GM19324 (cell line): Measurements from ENCODE around the gene ELMO1.

Experiments used
- ATAC-seq: cut with Tn5 transposase; IDR thresholded peaks from one replicate; pipeline ENCODE4 v1.9.1; 2021; ENCODE audit warnings: mild to moderate bottlenecking, moderate library complexity; ENCODE audit not compliant: unreplicated experiment, low FRiP score

The ELMO1 gene

DNA sequence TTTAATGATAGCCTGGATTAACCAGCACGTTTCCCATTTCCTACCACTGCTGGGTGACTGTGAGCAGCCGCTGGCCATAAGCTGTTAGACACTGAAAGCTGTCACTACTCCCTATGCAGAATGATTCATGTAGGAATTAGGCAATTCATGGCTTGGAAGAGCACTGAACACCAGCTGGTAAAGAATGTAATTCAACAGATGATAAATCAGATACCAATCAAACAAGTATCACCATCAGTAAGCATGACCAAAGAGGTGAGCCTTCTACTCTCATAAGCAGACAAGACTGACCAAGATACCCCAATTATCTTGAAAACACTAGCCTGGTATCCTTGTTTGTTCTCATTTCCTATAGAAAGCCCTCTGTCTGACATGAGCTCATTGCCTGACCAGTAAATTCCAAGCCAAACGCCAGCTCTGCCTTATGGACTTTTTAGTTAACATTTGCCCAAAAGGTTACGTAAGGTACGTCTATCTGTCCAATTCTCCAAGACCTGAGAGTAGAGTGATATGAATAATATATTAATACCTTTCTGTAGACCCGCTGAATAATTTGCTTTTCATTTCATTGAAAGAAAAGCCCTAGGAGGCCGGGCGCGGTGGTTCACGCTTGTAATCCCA lies 127.7 kb downstream of the ELMO1 start:
- no peak for ATAC-seq

DNA sequence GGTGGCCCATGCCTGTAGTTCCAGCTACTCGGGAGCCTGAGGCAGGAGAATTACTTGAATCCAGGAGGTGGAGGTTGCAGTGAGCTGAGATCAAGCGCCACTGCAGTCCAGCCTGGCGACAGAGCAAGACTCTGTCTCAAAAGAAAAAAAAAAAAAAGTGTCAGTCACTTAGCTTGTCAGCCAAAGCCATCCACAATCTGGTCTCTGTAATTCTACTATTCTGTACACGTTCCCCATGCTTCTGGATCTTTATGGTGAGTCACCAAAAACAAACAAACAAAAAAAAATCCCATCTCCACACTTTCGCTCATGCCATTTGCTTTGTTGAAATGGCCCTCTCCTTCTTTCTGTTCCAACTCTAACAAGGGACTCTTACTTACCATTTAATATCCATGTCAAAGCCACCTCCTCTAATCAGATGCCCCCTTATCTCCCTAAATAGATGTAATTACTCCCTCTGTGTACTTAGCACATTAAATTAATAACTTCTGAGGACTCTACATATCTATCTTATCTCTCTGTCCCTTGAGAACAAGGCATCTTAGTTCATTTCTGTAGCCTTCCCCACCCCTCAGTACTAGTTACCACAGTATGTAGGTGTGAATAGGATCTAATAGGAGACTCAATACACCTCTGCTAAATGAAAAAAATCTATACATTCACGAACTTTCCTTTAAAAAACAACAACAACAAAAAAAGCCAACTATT lies 128.4 kb downstream of the ELMO1 start:
- no peak for ATAC-seq

DNA sequence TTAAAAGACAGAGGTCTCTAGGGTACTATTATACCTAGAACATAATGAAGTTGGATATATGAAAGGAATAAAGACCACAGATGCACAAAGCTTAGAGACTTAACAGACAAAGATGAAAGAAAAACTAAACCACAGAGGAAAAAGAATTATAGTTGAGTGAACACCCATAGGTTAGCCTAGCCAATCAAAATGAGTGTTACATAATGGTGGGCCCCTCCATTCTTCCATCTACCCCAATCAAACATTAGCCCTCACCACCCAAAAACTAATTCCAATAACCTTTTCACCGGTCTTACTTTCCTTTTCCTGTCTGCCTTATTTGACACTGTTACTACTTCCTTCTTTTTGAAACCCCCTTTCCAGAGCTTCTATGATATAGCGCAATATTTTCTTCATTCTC lies 130.1 kb downstream of the ELMO1 start:
- no peak for ATAC-seq

DNA sequence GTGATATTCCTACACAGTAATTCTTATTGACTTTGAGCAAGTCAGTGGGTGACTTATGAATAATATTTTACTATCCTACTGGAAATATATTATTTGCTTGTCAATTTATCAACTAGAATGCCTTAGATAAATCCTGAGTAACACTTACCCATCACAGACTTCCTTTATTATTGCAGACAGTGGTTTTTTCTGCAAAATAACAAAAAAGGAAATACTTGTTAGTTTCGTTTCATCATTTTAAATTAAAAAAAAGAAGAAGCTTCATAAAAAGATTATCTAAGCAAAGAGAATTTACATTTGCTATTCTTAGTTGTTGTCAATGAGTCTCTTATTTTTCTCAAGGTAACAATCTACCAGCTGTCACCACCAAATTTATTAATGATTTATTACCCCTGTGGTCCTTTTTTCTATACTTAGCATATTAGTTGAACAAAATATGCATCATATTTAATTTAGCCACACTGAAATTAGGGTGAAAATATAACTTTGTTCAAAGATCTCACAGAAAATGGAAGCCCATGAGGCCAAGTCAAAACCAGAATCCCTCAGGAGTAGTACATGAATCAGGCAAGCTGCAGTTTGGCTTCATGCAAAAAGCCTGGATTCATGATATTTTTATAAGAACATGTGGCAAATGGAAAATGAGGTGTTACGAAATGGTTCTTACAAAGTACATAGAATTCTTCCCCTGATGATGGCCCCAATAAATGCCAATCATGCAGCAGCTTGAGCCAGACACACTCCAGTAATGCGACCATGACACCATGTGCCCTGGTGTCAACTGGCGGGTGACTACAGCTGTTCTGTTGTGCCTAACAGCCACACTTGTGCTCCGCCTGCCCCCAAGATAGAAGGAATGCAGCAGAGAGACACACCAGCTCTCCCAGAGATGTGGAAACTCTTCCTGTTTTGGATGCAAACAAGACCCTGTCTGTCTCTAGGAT lies 132.6 kb downstream of the ELMO1 start:
- ATAC-seq = no peak

DNA sequence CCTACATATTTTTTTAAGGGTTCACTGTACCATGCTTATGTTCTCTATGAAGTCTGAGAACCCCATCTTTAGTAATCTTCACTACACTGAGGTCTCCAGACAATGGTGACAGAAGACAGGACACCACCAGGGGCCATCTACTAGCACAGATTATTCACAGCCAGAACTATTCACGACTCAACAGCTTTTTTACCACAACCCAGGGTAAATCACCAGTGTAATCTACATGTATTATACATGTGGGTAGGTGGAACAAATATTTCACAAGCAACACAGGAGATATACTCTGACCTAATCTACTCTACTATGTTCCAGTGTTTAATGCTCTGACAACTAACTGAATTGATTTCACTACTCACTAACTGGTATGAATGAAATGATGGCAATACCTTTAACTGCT lies 136.1 kb downstream of the ELMO1 start:
- ATAC-seq = no peak

DNA sequence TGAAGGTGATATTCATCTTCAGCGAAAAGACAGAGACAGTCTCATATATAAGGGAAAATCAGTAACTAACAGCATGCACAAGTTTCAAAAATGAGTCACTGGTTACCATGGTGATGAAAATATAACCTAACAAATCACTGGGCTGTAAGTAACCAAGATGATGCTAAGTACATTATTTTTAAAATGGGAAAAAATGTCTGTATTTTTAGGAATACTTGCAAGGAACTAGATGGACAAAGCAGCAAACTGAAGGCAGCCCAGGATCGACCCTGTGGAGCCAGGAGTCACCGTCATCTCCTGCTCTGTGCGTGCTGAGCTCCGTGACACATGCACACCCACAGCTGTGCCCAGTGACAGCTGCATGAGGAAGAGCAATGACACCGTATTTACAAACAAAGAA lies 137.3 kb downstream of the ELMO1 start:
- ATAC-seq = no peak

DNA sequence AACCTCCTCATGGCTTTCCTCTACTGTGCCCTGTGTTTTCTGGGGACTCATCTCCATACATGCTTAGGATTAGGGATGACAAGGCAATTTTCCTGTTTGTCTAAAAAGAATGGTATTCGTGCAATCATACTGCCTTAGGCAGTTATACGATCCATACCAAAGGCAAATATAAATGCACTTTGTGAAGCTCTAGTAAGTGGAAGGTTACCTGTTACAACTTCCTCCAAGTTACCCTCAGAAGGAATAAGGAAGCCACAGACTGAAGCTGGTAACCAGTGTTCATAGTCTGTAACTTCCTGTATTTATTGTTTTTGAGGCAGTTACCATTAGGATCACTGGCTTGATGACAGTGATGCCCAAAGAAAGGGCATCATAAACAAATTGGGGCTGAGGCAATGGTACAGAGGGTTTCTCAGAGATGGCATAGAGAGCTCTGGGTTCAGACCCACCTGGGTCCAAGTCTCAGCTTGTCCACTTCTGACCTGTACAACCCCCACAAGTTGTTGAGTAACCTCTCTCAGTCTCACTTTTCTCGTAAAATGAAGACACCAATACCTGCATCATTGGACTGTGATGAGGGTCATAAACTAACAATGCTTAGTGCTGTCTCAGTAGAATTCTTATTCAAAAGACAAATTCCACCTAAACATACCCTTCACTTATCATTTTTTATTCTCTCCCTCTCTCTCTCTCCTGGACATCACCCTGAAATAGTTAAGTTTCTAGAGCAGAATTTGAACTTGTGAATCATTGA lies 138.2 kb downstream of the ELMO1 start:
- no peak for ATAC-seq

DNA sequence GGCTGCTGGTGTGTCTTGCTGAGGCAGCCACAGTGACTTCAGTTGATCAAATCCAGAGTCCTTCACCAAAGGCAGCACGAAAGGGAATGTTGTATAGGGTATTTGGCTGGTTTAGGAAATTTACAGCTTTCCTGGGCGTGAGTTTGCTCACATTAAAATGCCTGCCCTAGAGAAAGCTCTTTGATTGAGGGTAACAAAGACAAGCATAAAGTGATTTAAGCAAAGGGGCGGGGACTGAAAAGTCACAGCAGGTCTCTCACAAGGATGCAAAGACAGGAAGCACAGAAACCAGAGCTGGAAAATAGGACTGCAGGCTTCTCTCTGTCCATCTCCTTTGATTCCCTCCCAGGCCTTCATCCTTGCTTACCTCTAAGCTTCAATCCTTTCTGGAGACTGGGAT lies 139.2 kb downstream of the ELMO1 start:
- ATAC-seq = no peak

DNA sequence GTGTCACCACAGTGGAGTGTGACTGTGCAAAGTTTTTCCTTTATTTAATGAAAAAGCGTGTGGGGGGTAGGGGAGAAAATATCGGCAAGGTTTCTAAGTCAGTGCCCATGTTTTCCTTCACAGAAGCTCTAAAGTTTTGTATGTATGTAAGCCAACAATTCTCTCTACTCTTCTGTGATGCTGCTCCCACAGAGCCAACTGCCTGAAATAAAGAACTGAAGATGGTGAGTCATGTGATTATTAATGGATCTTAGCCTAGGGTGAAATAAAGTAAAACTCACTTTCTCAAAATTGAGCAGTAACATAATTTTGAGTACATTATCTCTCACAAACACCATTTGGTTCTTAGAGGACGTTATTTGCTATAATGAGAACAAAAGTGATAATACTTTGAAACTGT lies 143.7 kb downstream of the ELMO1 start:
- ATAC-seq = no peak

DNA sequence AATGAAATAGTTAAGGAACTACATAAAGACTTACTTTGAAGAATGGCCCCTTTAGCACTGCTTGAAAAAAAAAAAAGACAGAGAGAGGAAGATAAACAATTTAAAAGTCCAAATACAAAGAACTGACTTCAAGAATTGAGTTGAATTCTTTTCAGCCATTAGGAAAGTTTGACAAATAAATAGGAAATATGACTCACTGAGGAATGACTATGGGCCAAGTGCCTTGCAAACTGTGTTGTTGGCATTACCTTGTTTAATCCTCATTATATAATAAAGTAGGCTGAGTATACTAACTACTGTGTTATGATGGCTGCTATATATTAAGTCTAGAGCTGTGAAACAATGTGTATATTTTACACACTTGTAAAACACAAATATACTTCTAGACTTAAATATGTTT lies 151.1 kb downstream of the ELMO1 start:
- ATAC-seq = no peak

DNA sequence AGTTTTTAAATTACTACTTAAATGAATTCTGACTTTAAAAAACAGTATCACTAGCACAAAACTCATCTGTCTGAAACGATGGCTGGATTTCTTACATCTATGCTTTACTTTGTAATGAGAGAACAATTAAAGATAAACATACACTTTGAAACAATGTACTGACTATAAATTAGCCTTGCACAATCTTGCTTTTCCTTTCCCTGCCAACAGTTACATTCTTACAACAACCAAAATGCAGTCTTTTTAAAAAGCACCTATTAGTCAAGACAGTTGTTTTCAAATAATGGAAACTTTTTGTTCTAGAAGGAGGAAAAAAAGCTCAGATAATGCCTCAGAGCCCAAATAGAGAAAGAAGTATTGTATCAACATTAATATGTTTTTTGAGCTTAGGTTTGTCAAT lies 153.3 kb downstream of the ELMO1 start:
- ATAC-seq = no peak

DNA sequence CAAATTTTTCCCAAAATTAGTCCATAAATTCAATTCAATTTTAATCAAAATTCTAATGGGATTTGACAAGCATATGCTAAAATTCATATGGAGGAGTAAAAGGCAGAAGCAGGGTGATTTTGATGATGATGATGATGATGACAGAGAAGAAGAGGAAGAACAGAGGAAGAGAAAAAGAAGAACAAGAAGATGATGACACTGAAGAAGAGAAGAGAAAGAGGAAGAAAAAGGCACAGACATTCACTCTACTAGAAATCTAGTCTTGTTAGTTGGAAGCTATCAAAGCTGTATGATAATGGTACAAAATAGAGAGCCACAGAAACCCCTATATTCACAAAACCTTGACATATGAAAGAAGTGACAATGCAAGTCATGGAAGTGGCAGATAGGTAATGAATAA lies 157.9 kb downstream of the ELMO1 start:
- ATAC-seq = no peak

DNA sequence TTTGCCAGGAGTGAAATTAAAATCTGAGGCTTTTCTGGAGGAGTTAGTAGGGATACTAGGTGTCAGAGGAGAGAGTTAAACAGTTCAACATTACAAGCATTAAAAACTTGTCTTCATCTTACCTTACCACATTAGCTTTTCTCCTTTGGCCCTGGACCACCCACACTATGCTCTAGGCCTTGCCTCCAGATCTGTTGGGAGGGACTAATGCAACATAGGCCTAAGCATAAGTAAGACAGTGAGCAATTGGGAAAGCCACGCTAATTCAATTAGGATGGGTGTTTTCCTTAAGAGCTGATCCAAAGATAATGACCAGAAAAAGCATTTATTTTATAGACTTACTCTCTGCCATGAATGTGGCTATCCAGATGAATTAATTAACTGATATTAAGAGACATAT lies 158.9 kb downstream of the ELMO1 start:
- ATAC-seq = no peak

DNA sequence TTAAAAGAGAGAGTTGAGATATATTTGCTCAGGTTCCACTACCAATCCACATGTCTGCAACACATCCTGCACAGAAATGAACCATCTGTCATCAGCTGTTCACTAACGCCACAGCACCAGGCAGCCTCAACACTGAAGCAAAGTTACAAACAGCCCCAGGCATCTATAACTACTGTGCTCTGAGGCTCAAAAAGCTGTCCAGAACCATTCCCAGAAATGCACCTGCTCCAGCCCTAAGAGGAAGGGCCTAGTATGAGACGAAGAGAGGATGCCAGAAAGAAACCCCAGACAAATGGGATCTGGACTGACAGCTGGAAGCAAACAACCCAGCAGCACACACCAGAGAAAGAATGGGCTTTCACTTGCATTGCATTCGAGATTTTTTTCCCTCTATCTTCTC lies 159.3 kb downstream of the ELMO1 start:
- ATAC-seq = no peak

DNA sequence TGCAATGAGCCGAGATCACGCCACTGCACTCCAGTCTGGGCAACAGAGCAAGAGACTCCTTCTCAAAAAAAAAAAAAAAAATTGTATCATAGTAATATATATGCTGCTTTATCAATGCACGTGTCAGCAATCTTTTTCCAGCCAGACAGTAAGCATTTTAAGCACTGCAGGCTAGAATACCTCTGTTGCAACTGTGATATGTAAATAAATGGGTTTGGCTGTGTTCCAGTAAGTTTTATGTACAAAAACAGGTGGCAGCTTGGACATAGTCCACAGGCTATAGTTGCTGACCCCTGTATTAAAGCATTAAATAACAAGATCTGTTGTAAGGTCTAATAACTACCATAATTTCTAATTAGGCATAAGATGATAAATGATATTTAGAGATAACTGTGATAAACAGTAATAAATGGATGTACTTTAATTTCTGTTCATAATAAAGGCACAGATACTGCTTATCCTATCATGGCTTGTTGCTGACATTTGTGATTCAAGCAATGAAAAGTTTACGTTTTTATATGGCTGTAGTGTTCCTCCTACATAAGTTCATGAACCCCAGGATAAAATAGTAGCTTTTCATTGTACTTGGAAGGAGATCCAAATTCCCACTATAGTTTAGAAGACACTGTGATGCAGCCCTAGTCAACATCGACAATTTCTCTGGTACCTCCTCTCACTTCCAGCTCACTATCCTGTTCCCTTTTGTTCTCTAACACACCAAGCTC lies 161.4 kb downstream of the ELMO1 start:
- no peak for ATAC-seq

DNA sequence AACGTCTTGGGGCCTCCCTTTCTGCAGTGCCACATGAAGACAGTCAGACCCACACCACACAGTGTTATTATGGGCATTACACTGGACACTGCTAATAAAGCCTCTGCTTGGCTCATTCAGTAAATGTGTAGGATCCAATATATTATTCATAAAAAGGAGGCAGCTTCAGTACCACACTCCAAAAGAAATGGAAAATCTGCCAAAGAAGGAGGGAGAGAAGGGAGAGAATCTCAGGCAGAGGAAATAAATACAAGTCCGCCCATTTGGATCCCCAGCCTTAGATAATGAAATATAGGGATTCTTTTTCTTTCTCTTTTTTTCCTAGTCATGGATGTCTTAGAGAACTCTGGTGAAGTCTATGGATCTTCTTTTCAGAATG lies 162.2 kb downstream of the ELMO1 start:
- ATAC-seq = no peak

DNA sequence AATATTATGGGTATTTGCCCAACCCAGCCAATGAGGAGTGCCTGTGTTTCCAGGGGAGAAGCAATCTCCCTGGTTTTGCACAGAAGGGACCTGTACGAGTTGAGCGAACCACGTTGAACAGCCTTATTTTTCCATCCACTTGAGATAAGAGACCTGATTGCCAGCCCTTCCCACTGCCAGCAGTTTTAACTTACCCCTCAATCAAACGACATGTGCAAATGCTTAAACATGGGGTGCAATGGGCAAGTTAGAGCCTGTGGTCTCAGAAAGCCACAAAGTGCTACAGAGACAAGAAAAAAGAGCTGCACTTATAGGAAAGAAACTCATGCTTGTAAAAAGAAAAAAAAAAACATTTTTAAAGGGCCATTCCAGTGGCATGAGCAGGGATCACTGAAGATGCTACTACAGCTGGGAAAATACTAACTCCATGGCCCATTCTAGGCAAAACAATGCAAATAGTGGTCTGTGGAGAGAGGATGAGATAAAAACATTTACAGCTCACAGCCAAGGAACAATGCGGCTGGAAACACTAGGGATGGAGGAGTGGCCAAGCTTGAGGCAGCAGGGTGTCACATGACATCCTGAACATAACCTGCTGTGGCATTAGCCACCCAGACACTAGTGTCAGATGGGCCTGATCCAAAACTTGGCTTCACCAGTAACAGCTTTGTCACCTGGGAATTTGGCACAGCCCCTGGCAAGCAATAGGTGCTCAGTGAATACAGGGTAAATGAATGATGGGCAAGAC lies 162.8 kb downstream of the ELMO1 start:
- ATAC-seq = no peak

DNA sequence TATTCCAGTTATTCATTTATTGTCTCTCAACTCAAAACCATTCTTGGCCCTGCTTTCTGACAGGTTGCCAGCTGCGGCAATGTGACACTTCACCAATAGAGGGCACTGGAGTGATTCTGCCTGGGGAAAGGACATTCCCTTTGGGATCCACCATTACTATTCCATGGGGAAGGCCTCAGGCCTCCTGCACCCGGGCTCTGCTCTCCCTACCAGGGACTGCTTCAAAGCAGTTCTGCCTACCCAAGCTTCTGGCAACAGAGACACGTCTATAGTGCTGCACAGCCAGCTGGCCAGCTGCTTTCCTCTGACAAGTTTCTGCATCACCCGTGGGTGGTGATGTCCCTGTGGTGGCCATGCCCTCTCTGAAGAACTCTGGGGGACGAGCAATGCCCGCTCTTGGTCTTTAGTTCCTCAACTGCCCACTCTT lies 163.8 kb downstream of the ELMO1 start:
- no peak for ATAC-seq

DNA sequence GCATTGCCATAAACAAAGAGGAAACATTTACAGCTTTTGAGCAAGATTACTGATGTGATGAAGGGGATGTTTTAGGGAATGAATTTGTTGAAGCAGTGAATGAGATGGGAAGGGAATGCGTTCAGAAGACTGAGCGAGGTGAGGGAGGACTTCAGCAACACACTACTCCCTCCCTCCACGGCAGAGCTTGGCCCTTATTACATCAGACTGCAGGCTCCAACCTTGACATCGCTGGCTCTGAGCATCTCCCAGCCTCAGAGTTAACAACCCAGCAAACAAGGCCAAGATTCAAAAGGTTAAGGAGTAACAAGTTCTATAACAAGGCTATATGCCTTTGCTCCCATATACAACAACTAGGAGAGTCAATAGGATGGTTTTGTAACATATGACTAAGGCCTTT lies 164.4 kb downstream of the ELMO1 start:
- ATAC-seq = no peak
